Testis (tissue), 5 donors: Measurements from ENCODE around the gene CCDC177. TPM values are rescaled to one million over a fixed set of nuclear protein-coding genes. Genes with fewer than 3 reads are reported as not detected.

Experiments used
- DNase-seq: peaks from one replicate; pipeline ENCODE4 v3.0.0-alpha.2; 2019
- H3K27ac ChIP-seq, 2 donors: fragments of 200-600 bp; sonication (generic); one replicate each; pipeline ENCODE4 v1.5.1; 2019
- H3K27me3 ChIP-seq: fragments of 200-600 bp; sonication (generic); one replicate; pipeline ENCODE4 v1.5.1; 2019
- H3K36me3 ChIP-seq: fragments of 200-600 bp; sonication (generic); one replicate; pipeline ENCODE4 v1.5.1; 2017; ENCODE audit warnings: low read depth; ENCODE audit errors: missing control alignments
- H3K4me1 ChIP-seq: fragments of 200-600 bp; sonication (generic); one replicate; pipeline ENCODE4 v1.5.1; 2019
- H3K4me3 ChIP-seq, 2 donors: fragments of 200-600 bp; sonication (generic); one replicate each; pipeline ENCODE4 v1.5.1; 2017 to 2019
- H3K9me3 ChIP-seq: fragments of 200-600 bp; sonication (generic); one replicate; pipeline ENCODE4 v1.5.1; 2017
- POLR2A ChIP-seq: fragments of 450-650 bp; IDR thresholded peaks from one replicate; pipeline ENCODE4 v1.6.1; 2017; ENCODE audit warnings: antibody characterized with exemption, mild to moderate bottlenecking, moderate library complexity
- WGBS, 2 donors: methylation state at CpG; one replicate each; pipeline ENCODE4 v1.1.5; 2018; 5-methylcytosine and 5-hydroxymethylcytosine counted together
- intact Hi-C: fragments of 100-400 bp; cut with DNase I; formaldehyde crosslinking; loops from one replicate; pipeline ENCODE4 v1.15.1; 2023; ENCODE audit warnings: low total_unique reads
- long read RNA-seq, 2 donors: transcript quantifications; one replicate each; lab custom pipeline, GENCODE V29; 2026
- polyA plus RNA-seq: library from polyadenylated mRNA; stranded (reverse); fragments of 350-450 nt; fragmentation: Illumina TruSeq; extraction: RNeasy Lipid Tissue Mini Kit (QIAGEN cat#74804); gene quantifications from one replicate; pipeline ENCODE4 v1.2.3, GENCODE V29; 2014; ENCODE audit warnings: low read depth, low replicate concordance; ENCODE audit not compliant: insufficient read depth
- total RNA-seq, 2 donors: library from RNA; depleted of rRNA; stranded (reverse); fragments of >200 nt; gene quantifications; one replicate each; pipeline ENCODE4 v1.2.3, GENCODE V29; 2016
- TF ChIP-seq, protein P1 (sequence below), 3 experiments: fragments of 450-650 bp in 2 of 3; fragments of 200-600 bp in 1 of 3; sonication (generic) in 1 of 3; IDR thresholded peaks; one replicate each; pipeline ENCODE4 v1.5.1; 2016 to 2019; ENCODE audit warnings: antibody characterized with exemption in 3 of 3, mild to moderate bottlenecking in 2 of 3, moderate library complexity in 1 of 3

Gene CCDC177
- total RNA-seq (1 to 10 TPM; 1.7 to 1.9 TPM), polyA plus RNA-seq (0.63 TPM)
- long read RNA-seq, donor 1, result 0 reads
- long read RNA-seq, donor 2, result 0 reads

DNA sequence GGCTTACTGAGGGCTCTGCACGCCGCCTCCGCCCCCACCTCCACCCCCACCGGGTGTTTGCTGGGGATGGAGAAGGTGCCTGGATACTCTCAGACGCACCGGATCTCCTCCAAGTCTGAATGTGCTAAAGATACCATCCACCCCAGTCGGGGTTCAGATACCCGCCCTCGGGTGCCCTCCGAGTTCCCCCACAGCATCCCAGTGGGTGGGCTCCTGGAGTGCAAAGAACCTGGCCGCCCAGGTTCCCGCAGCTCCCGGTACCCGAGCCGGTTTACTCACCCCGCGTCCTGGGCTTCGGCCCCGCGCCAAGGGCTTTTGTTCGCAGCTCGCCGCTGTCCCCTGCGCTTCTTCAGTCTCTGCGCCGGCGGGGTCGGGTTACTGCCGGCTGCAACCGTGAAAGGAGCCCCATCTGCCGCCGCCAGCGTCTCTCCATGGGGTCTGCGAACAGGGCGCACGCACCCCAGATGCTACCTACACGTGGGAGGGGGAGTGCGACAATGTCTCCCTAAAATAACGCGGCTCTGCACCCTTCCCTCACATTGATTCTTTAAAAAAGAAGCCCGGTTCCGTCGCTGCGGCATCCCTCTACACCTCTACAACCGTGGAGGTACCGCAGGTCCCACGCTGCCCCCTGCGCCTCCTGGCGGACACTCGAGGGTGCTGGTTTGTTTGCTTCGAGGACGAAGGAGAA, at the start of gene CCDC177:
TSS of gene CCDC177 (minus strand) at position 609 of the 691 bp plus-strand sequence. CDS start 1,249 bp downstream, outside the sequence.
- TF ChIP-seq, protein P1, sequence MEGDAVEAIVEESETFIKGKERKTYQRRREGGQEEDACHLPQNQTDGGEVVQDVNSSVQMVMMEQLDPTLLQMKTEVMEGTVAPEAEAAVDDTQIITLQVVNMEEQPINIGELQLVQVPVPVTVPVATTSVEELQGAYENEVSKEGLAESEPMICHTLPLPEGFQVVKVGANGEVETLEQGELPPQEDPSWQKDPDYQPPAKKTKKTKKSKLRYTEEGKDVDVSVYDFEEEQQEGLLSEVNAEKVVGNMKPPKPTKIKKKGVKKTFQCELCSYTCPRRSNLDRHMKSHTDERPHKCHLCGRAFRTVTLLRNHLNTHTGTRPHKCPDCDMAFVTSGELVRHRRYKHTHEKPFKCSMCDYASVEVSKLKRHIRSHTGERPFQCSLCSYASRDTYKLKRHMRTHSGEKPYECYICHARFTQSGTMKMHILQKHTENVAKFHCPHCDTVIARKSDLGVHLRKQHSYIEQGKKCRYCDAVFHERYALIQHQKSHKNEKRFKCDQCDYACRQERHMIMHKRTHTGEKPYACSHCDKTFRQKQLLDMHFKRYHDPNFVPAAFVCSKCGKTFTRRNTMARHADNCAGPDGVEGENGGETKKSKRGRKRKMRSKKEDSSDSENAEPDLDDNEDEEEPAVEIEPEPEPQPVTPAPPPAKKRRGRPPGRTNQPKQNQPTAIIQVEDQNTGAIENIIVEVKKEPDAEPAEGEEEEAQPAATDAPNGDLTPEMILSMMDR (IDR thresholded peaks at IDR 0.05), result peak in 2 of 3 experiments; percentile 35 to 81
- TF ChIP-seq POLR2A, result no peak
- intact Hi-C loops, result no loop called here
- peaks cover 8% of the 10 kb centered on the region for H3K4me1 ChIP-seq
- H3K4me3 ChIP-seq, result peak within 1 kb of the TSS in 1 of 2 donors; percentile 29
- DNase-seq, result peak; percentile 58
- H3K27ac ChIP-seq, result no peak within 1 kb of the TSS
- H3K36me3 ChIP-seq, result no peaks in the 10 kb centered on the region
- WGBS, 2 donors, result 1% methylated on average over 25 to 52 of the region's 52 CpGs
- no peaks in the 10 kb centered on the region for H3K9me3 ChIP-seq
- H3K27me3 ChIP-seq, result no peaks in the 10 kb centered on the region

DNA sequence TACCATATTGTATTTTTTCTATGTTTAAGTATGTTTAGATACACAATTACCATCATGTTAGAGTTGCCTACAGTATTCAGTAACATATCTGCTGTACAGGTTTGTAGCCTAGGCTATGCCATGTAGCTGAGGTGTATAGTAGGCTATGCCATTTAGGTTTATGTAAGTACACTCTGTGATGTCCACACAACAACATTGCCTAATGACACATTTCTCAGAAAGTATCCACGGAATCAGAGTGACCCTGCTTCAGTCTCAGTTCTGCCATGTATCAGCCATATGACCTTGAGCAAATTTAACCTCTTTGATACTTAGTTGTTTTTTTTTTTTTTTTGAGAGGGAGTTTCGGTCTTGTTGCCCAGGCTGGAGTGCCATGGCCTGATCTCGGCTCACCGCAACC, 49.5 kb upstream of the CCDC177 start:
- WGBS, 2 donors, result 64 to 72% methylated on average over 4 of the region's 4 CpGs
- intact Hi-C loops, result no loop called here
- no peaks in the 10 kb centered on the region for H3K36me3 ChIP-seq

DNA sequence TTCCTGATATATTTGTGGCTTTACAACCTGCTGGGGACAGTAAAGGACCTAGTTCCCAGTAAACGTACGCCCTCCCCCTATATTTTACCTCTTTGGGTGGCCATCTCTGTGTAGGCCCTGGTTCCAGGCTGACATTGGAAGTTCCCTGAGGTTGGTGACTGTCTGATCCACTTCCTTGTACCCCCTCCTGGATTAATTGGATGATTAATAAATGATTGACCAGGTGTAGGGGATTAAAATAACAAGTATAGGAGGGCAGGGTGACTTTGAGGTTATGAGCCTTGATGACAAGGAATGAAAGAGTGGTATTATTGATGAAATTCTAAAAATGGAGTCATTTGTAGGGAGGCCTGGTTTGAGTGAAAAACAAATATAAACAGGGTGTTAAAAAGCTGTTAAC, 46.3 kb upstream of the CCDC177 start:
- Histone ChIP-seq H3K4me1 (peaks cover 19% of the 10 kb centered on the region), H3K9me3 (no peaks in the 10 kb centered on the region), H3K27ac (no peak overlapping the region), H3K4me3 (no peak overlapping the region), H3K27me3 (no peaks in the 10 kb centered on the region), H3K36me3 (no peaks in the 10 kb centered on the region)
- TF ChIP-seq, protein P1 (IDR thresholded peaks at IDR 0.05), result no peak
- TF ChIP-seq POLR2A, result no peak
- intact Hi-C loops, result no loop called here
- DNase-seq, result no peak
- WGBS, 2 donors, result 85 to 90% methylated on average over 2 of the region's 2 CpGs

More for the DNA sequence above, 49.5 kb upstream of the CCDC177 start:
- peaks cover 8% of the 10 kb centered on the region for H3K4me1 ChIP-seq
- TF ChIP-seq POLR2A, result no peak
- TF ChIP-seq, protein P1 (IDR thresholded peaks at IDR 0.05), result no peak
- H3K4me3 ChIP-seq, result no peak overlapping the region
- no peak overlapping the region for H3K27ac ChIP-seq
- H3K27me3 ChIP-seq, result no peaks in the 10 kb centered on the region
- H3K9me3 ChIP-seq, result no peaks in the 10 kb centered on the region
- DNase-seq, result no peak

DNA sequence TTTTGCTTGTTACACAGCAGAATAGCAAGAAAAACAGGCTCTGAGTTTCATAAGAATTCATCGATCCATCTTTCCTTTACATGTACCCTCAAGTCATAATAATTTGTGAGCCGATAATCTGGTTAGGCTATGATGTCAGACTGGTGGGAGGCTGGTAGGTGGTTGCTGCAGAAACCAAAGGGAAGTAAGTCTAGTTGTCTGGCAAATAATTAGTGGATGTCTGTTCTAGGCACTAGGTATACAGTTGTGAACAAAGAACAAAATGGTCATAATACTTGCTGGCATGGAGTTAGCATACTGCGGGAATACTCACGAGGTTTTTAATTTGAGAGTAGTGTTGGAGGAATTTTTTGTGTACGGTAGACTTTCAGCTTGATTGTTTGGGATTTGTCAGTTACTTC, 45.5 kb upstream of the CCDC177 start:
- 73 to 74% methylated on average over 5 of the region's 5 CpGs for WGBS, 2 donors
- DNase-seq, result no peak
- Histone ChIP-seq H3K27ac (no peak overlapping the region), H3K9me3 (no peaks in the 10 kb centered on the region), H3K36me3 (no peaks in the 10 kb centered on the region), H3K4me3 (no peak overlapping the region), H3K4me1 (peaks cover 27% of the 10 kb centered on the region), H3K27me3 (no peaks in the 10 kb centered on the region)
- TF ChIP-seq POLR2A, result no peak
- TF ChIP-seq, protein P1 (IDR thresholded peaks at IDR 0.05), result no peak
- intact Hi-C loops, result no loop called here

DNA sequence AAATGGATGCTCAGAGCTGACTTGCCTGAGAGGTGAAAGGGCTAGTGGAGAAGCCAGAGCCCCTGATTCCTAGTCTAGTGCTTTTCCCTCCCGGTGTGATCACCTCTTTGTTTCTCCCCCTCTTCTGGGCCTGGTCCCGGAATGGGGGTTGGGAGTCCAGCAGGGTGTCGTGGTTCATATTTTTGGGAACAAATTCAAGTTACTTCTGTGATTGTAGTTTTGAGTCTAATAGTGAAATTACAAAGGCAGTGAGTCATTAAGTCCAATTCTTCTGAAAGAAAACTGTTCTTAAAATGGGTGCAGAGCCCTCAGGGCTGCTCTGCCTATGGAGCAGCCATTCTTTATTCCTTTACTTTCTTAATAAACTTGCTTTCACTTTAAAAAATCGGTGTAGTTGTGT, 44.3 kb upstream of the CCDC177 start:
- TF ChIP-seq, protein P1 (IDR thresholded peaks at IDR 0.05), result no peak
- no peak for TF ChIP-seq POLR2A
- intact Hi-C loops, result no loop called here
- no peak overlapping the region for H3K27ac ChIP-seq
- no peaks in the 10 kb centered on the region for H3K9me3 ChIP-seq
- no peaks in the 10 kb centered on the region for H3K36me3 ChIP-seq
- H3K27me3 ChIP-seq, result no peaks in the 10 kb centered on the region
- H3K4me3 ChIP-seq, result no peak overlapping the region
- WGBS, 2 donors, result 58 to 71% methylated on average over 4 of the region's 4 CpGs
- DNase-seq, result no peak
- H3K4me1 ChIP-seq, result peaks cover 34% of the 10 kb centered on the region
